IPS-18a (cell line): Measurements from ENCODE around the gene RAPGEF6.
A peak's percentile ranks its signal among the peaks of the same experiment; 100 is the strongest.

Experiments used
- H3K27ac ChIP-seq: one replicate; pipeline ENCODE4 v1.5.1; 2013; ENCODE audit warnings: low read length
- H3K27me3 ChIP-seq: one replicate; pipeline ENCODE4 v1.6.1; 2013; ENCODE audit warnings: mild to moderate bottlenecking, low read length; ENCODE audit not compliant: control insufficient read depth, insufficient read depth
- H3K36me3 ChIP-seq: one replicate; pipeline ENCODE4 v1.6.1; 2013; ENCODE audit warnings: low read depth, low read length; ENCODE audit not compliant: control insufficient read depth
- H3K4me1 ChIP-seq: one replicate; pipeline ENCODE4 v1.6.1; 2013; ENCODE audit warnings: low read depth, low read length; ENCODE audit not compliant: control insufficient read depth
- H3K4me3 ChIP-seq: one replicate; pipeline ENCODE4 v1.5.1; 2013; ENCODE audit warnings: low read length
- H3K9ac ChIP-seq: one replicate; pipeline ENCODE4 v1.6.1; 2013; ENCODE audit warnings: mild to moderate bottlenecking, low read length, moderate library complexity
- H3K9me3 ChIP-seq: one replicate; pipeline ENCODE4 v1.6.1; 2013; ENCODE audit warnings: low read depth, low read length; ENCODE audit not compliant: control insufficient read depth

The RAPGEF6 gene

DNA sequence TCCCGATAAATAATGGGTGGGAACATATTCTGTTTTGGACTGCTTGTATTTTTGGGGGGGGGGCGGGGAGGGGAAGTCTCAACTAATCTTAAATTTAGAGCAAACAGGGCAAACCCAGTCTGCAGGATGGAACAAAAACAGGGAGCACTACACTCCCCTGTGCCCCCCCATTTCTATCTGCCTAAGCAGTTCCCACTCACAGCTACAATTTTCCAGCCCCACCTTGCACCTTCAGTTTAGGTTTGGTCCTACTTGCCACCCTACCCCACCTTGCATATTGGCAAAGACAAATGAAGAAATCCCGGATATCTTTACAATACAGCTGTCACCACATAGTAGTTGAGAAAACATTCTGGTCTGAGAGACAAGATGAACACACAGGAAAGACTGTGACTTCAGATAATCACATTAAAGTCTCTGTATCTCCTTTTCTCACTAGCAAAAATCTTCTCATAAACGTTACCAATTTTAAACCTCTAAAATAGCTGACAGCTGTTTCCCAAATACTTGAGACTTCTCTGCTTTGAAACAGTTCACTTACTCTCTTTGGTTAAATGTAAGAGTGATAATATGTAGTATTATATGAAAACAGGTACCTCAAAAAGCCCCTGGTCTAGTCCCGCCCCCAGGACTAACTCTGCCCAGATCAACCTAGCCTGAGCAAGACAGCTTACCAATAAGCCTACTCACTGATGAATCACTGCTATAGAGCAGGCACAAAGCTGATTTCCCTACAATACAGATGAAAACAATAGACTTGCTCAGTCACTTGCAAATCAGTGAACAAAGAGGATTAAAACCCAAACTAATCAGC, 5.2 kb upstream of the RAPGEF6 start:
- Histone ChIP-seq H3K4me3 (no peak overlapping the region), H3K36me3 (no peaks in the 10 kb centered on the region), H3K9ac (no peak overlapping the region), H3K27me3 (no peaks in the 10 kb centered on the region), H3K9me3 (no peaks in the 10 kb centered on the region), H3K27ac (no peak overlapping the region), H3K4me1 (peaks cover 7% of the 10 kb centered on the region)

GRCh38 chr5:131639148-131639547, 4.1 kb upstream of the RAPGEF6 start:
- Histone ChIP-seq H3K9me3 (no peaks in the 10 kb centered on the region), H3K36me3 (no peaks in the 10 kb centered on the region), H3K9ac (no peak overlapping the region), H3K4me1 (peaks cover 8% of the 10 kb centered on the region), H3K27ac (no peak overlapping the region), H3K27me3 (no peaks in the 10 kb centered on the region), H3K4me3 (no peak overlapping the region)

GRCh38 chr5:131637694-131638093, 2.7 kb upstream of the RAPGEF6 start:
- no peak overlapping the region for H3K4me3 ChIP-seq
- no peak overlapping the region for H3K9ac ChIP-seq
- no peak overlapping the region for H3K27ac ChIP-seq
- H3K9me3 ChIP-seq = no peaks in the 10 kb centered on the region
- H3K36me3 ChIP-seq = no peaks in the 10 kb centered on the region
- H3K27me3 ChIP-seq = no peaks in the 10 kb centered on the region
- H3K4me1 ChIP-seq = peaks cover 12% of the 10 kb centered on the region

DNA sequence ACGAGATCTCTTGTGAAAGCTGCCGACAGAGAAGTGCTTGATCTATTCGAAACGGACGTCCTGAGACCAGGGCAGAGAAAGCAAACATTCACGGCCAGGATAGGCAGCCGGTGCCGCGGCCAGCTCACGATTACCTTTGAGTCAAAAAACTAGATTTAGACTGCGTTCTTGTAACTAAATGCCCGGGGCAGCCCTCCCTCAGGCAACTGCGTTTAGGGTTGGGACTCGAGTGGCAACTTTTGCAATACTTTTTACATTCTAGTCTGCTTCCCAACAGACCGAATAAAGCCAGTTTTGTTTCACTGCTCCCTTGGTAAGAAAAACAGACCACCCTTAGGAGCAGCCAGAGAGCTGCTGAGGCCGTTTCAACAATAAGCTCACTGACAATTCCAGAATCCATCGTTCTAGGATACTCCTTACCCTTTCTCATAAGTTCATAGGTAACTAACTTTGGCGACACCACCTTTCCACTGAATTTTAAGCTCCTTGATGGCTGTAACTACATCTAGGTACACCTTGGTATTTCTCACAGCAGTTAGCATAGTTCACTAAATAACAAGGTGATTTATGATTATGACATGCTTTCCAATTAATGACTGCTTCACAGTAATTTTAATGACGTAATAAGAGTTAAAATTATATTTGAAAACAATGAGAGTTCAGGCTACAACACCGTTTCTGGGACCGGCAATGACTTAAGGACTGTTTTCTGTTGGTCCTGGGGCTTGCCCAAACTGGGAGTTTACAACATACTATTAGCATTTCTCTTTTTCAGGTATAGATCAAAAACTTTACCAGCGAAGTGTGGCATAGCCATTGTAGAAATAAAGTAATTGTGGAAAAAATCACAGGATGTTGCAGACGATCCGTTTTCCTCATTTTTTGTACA, 899 bp upstream of the RAPGEF6 start:
- no peaks in the 10 kb centered on the region for H3K9me3 ChIP-seq
- H3K9ac ChIP-seq = peak overlapping the region; percentile 96
- peak overlapping the region; percentile 94 for H3K27ac ChIP-seq
- peaks cover 16% of the 10 kb centered on the region for H3K4me1 ChIP-seq
- H3K36me3 ChIP-seq = no peaks in the 10 kb centered on the region
- H3K4me3 ChIP-seq = peak overlapping the region; percentile 87
- no peaks in the 10 kb centered on the region for H3K27me3 ChIP-seq

GRCh38 chr5:131634666-131634995, 398 bp downstream of the RAPGEF6 start:
- Histone ChIP-seq H3K4me1 (peaks cover 16% of the 10 kb centered on the region), H3K9ac (peak overlapping the region; percentile 96), H3K36me3 (no peaks in the 10 kb centered on the region), H3K9me3 (no peaks in the 10 kb centered on the region), H3K4me3 (peak overlapping the region; percentile 87), H3K27ac (peak overlapping the region; percentile 43), H3K27me3 (no peaks in the 10 kb centered on the region)

GRCh38 chr5:131634238-131634637, 791 bp downstream of the RAPGEF6 start:
- Histone ChIP-seq H3K9me3 (no peaks in the 10 kb centered on the region), H3K9ac (peak overlapping the region; percentile 96), H3K4me3 (peak overlapping the region; percentile 87), H3K27ac (peak overlapping the region; percentile 43), H3K27me3 (no peaks in the 10 kb centered on the region), H3K4me1 (peaks cover 16% of the 10 kb centered on the region), H3K36me3 (no peaks in the 10 kb centered on the region)

DNA sequence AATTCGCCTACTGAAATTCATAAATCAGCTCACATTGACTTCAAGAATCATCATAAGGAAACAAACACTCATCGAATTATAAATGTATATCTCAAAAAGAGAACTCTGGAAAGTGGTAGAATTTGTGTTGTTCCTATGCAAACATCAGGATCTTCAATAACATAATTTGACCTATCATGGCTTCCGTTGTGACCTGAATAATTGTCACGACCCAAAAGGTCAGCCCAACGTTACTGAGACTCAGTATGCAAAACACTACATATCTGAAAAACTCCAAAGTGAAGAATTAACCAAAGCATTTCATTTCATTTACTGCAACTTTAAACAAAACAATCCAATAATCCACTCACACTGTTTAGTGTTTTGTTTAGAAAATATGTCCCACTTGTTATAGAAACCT, 1.2 kb downstream of the RAPGEF6 start:
- no peaks in the 10 kb centered on the region for H3K36me3 ChIP-seq
- H3K27ac ChIP-seq = no peak overlapping the region
- H3K9ac ChIP-seq = peak overlapping the region; percentile 96
- peaks cover 16% of the 10 kb centered on the region for H3K4me1 ChIP-seq
- H3K27me3 ChIP-seq = no peaks in the 10 kb centered on the region
- peak overlapping the region; percentile 87 for H3K4me3 ChIP-seq
- H3K9me3 ChIP-seq = no peaks in the 10 kb centered on the region

GRCh38 chr5:131630963-131631350, 4.1 kb downstream of the RAPGEF6 start:
- Histone ChIP-seq H3K9me3 (no peaks in the 10 kb centered on the region), H3K27ac (no peak overlapping the region), H3K36me3 (no peaks in the 10 kb centered on the region), H3K4me1 (peaks cover 9% of the 10 kb centered on the region), H3K4me3 (no peak overlapping the region), H3K27me3 (no peaks in the 10 kb centered on the region), H3K9ac (no peak overlapping the region)

DNA sequence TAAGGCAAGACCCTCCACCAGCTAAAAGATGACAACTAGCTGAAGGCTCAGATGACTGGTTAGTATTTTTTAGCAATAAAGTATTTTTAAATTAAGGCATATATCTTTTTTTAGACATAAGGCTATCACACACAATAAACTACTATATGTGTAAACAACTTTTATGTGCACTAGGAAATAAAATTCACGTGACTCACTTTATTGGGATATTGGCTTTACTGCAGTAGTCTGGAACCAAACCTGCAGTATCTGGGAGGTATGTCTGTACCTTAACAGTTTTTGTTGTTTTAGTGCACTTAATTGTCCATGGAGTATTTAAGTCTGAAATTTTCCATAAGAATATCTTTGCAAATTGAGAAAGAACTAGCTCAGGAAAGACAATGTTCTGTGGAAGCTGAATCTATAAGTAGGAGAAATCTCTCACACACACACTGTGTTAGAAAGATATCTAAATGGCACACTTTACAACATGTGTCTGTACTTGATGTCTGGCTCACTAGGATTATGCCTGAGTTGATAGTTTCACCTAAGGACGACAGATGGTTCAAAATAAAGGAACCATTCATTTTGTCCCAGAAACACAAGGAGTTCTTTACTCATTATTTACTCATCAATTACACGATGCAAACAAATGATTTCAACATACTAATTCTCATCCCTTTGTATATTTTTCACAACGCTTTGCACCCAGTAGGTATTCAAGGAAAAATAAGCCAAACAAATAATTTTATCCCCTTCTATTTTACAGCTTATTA, 4.6 kb downstream of the RAPGEF6 start:
- H3K27me3 ChIP-seq = no peaks in the 10 kb centered on the region
- no peak overlapping the region for H3K27ac ChIP-seq
- H3K4me3 ChIP-seq = no peak overlapping the region
- no peaks in the 10 kb centered on the region for H3K9me3 ChIP-seq
- H3K9ac ChIP-seq = no peak overlapping the region
- H3K4me1 ChIP-seq = peaks cover 9% of the 10 kb centered on the region
- H3K36me3 ChIP-seq = no peaks in the 10 kb centered on the region

DNA sequence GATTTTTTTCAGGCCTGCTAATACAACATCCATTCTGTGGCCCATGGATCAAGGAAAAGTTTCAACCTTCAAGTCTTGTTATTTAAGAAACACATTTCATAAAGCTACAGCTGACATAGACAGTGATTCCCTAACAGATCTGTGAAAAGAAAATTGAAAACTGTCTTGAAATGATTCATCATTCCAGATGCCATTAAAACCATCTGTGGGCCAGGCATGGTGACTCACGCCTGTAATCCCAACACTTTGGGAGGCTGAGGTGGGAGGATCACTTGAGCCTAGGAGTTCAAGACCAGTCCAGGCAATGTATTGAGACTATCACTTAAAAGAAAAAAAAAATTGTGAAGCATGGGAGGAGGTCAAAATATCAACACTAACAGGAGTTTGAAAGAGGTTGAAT, 6.0 kb downstream of the RAPGEF6 start:
- Histone ChIP-seq H3K9ac (no peak overlapping the region), H3K27ac (no peak overlapping the region), H3K4me3 (no peak overlapping the region), H3K27me3 (no peaks in the 10 kb centered on the region), H3K4me1 (peaks cover 6% of the 10 kb centered on the region), H3K9me3 (no peaks in the 10 kb centered on the region), H3K36me3 (no peaks in the 10 kb centered on the region)

DNA sequence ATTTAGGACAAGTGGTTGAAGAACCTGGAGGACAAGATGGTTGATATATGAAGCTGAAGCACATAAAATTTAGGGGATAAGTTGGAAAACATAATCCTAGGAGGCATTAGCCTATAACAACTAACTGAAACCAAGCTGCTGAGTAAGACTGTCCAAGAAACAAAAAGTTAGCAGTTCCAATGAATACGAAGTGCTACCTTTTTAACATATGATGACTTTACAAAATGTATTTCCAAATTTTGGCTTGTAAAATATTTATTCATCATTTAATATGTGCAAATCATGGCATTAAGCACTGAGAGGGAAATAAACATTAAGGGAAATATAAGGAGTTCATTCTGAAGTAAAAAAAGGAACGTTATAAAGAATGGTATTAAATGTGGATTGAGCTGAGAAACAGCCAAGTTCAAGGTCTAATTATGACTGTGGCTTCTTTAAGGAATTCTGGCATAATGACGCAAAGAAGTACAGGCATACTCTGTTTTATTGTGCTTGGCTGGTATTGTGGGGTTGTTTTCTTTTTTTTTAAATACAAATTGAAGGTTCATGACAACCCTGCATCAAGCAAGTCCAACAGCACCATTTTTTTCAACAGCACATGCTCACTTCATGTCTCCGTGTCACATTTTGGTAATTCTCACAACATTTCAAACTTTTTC, 7.7 kb downstream of the RAPGEF6 start:
- no peaks in the 10 kb centered on the region for H3K27me3 ChIP-seq
- H3K4me3 ChIP-seq = no peak overlapping the region

More for the DNA sequence above, 7.7 kb downstream of the RAPGEF6 start:
- no peaks in the 10 kb centered on the region for H3K36me3 ChIP-seq
- H3K9me3 ChIP-seq = no peaks in the 10 kb centered on the region
- H3K4me1 ChIP-seq = peaks cover 3% of the 10 kb centered on the region
- no peak overlapping the region for H3K9ac ChIP-seq
- no peak overlapping the region for H3K27ac ChIP-seq
